NCI-H69 (cell line): Measurements from ENCODE around the gene NFS1.
A peak's percentile ranks its signal among the peaks of the same experiment; 100 is the strongest.

Experiments used
- DNase-seq: peaks from one replicate; lab custom pipeline; 2025; lab: John Stamatoyannopoulos, UW

Gene NFS1

GRCh38 chr20:35637276-35637675 lies 61.9 kb downstream of the NFS1 start:
- DNase-seq: no peak

DNA sequence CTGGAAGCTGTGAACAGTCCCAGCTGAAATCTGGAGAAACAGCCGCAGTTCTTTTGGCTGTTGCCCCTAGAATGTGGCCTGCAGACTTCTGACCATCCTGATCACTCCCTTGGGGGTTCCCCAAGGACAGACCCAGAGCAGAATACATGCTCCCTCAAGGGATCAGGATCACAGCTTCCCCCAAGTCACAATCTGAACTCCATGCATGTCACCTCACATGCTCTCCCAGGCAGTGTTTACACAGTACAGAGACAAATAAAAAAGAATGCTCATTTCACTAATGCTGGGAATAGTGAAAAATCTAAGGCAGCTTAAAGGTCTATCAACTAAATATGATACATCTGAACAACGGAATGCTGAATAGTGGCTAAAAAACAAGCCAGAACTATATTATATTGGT lies 63.1 kb downstream of the NFS1 start:
- no peak for DNase-seq

DNA sequence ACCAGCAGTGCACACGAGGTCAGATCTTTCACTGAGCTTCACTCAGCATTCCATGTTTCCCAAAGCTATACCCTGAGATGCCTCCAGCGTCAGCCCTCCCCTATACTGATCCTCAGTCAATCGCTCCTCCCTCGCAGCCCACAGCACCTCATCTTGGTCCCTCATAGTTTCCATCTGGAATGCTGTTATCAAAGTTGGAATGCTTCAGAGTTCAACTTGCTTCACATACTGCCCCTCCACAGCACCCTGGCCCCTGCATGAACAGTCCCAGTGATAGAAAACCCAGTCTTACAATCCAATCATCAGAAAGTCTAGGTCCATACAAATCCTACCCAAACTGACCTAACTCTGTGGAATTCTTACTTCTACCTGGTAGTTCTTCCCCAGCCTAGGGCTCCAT lies 63.5 kb downstream of the NFS1 start:
- no peak for DNase-seq

DNA sequence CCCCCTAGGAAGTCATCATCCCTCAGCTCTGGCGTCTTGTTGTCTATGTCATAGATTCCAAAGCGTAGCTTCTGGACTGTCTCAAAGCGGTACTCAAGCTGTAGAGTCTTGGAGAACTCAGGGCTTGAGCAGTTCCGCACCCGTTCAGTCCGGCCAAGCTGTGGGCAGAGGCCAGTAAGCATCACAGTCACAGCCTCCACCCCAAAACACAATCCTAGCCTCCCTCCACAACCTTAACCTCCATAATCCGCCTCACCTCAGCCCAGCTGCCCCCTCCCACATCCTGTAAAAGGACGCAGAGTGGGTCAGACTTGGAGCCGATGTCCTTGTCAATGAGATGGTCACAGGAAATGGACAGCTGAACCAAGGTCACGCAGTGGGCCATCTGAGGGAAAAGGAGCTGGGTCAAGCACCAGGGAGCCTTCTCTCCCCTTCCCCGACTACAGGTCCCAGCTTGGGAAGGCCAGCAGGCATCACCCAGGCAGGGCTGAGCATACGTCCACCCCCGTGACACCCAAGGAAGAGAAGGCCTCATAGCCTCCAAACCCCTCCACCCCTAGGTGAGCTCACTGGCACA lies 66.5 kb downstream of the NFS1 start:
- DNase-seq: no peak

DNA sequence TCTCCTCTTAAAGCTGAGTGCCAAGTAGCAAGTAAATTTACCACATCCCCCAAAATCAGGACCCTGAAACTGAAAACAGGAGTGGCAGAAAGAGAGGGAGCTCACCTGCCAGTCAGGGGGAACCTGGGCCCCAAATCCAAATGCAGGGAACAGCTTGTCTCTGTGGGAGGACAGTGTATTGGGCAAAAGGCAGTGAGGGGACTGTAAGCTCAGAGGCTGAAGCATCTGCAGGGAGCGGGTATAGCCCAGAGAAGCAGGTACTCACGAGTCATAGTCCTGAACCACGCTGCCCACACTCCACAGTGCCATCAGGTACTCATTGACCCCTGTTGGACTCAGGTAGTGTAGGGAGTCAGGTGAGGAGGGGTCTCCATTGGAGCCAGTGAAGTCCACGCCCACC lies 68.5 kb downstream of the NFS1 start:
- no peak for DNase-seq

DNA sequence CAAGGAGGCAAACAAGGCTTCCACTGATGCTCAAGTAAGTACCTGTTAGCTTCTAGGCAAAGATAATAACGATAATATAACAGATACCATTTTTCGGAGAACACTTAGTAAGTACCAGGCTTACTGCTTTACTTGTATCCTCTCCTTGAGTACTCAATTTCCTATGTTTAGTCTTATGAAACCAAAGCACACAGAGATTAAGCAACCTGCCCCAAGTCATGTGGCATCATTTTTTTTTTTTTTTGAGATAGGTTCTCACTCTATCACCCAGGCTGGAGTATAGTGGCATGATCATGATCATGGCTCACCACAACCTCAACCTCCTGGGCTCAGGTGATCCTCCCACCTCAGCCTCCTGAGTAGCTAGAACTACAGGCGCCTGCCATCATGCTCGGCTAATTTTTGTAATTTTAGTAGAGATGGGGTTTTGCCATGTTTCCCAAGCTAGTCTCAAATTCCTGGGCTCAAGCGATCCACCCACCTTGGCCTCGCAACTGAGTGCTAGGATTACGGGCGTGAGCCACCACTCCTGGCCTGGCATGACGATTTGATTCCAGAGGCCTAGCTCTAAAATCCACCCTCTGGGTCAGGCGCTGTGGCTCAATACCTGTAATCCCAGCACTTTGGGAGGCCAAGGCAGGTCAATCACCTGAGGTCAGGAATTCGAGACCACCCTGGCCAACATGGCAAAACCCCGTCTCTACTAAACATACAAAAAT lies 69.6 kb downstream of the NFS1 start:
- no peak for DNase-seq

- DNase-seq: no peak
Observed at GRCh38 chr20:35627121-35627520, 72.0 kb downstream of the NFS1 start.

GRCh38 chr20:35626386-35627001 lies 72.7 kb downstream of the NFS1 start:
- DNase-seq: no peak

GRCh38 chr20:35625584-35626385 lies 73.4 kb downstream of the NFS1 start:
- DNase-seq: no peak

- no peak for DNase-seq
Observed at GRCh38 chr20:35621560-35621946, 77.6 kb downstream of the NFS1 start.

DNA sequence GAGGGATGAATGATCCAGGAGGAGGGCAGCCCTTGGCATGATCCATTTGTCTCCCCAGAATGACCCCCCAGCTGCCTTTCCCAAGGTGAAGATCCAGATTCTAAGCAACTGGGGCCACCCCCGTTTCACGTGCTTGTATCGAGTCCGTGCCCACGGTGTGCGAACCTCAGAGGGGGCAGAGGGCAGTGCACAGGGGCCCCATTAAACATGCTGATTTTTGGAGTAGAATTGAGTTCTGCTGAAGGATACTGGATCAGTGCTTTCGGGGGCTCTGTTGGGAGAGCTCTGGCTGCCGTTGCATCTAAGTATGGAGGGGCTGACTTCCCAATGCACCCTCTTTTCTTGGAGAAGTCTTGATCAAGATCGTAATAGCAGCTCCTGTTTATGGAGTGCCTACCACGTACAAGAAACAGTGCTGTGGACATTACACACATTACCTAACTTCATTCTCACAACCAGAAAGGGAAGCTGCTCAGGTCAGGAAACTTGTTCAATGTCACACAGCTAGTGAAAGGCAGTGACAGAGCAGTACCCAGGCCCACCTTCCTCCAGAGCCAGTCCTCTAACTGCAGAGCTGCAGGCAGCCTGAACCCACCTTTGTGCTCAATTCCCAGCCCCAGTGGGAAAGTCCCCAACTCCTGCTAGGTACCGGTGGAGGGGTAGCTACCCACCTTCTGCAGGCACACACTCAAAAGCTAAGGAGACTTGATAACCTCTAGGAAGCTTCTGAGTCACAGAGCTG lies 78.2 kb downstream of the NFS1 start:
- no peak for DNase-seq

DNA sequence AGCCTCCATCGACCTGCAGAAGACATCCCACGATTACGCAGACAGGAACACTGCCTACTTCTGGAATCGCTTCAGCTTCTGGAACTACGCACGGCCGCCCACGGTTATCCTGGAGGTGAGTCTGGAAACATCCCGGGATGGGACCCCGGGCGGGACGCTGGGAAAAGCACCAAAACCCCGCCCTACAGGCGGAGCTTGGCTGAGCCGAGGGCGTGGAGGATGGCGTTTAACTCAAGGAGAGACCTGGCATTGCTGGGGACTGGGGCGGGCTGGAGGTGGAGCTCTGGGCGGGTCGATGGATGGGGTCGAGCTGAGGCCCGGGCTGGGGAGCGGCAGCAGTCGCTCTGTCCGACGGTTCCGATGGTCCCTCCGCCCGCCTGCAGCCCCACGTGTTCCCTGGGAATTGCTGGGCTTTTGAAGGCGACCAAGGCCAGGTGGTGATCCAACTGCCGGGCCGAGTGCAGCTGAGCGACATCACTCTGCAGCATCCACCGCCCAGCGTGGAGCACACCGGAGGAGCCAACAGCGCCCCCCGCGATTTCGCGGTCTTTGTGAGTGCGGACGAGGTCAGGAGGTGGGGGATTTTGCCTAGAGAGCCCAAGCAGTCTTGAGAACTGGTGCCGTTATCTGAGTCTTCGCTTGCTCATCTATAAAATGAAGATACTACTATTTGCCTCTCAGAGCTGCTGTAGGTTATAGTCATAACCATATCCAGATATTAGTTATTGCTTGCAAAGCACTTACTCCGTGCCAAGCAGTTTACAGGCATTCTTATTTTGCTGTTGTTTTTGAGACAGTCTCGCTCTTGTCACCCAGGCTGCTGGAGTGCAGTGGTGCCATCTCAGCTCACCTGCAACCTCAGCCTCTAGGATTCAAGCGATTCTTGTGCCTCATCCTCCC lies 79.7 kb downstream of the NFS1 start:
- DNase-seq: peak; percentile 89

GRCh38 chr20:35618263-35619131 lies 80.7 kb downstream of the NFS1 start:
- DNase-seq: peak; percentile 61
